ENCODE results near the gene ATP8A2.

GRCh38 chr13:25455146-25455545 is 83.4 kb downstream of the ATP8A2 start:
- TF ChIP-seq SRF (CRISPR knock-in tag; IDR thresholded peaks at IDR 0.05) (no peak), POLR2A (conservative IDR thresholded peaks at IDR 0.05) (no peak), GATAD2A (IDR thresholded peaks at IDR 0.05) (no peak), POLR2AphosphoS5 (IDR thresholded peaks at IDR 0.05; ENCODE audit: control insufficient read depth, insufficient read depth, low read depth, low read length) (no peak), ZNF785 (CRISPR knock-in tag; IDR thresholded peaks at IDR 0.05) (no peak)

Measured in K562 (cell line).